ENCODE results near the gene PGA3. TPM values are rescaled to one million over a fixed set of nuclear protein-coding genes. Genes with fewer than 3 reads are reported as not detected.
"Not testable (repeated sequence)": the region's sequence is repeated elsewhere in the genome, so short reads cannot be mapped to it uniquely, and the experiment has no call there.

Gene PGA3
- total RNA-seq, 2 experiments from 2014 or later = not detected

- H3K27me3 ChIP-seq (ENCODE audit: control insufficient read depth in 1 of 2, insufficient read depth in 2 of 2, low read length in 2 of 2); intact Hi-C loops (cut with DNase I, micrococcal nuclease); H3K27ac Mint-ChIP-seq; POLR2A ChIA-PET; DNase-seq; ATAC-seq (ENCODE audit: poor library complexity); H3K36me3 Mint-ChIP-seq (ENCODE audit: low read depth); H3K27me3 Mint-ChIP-seq; H3K4me3 Mint-ChIP-seq; H3K9me3 ChIP-seq (ENCODE audit: control insufficient read depth in 1 of 2, insufficient read depth in 1 of 2, low read length in 2 of 2); H3K9me3 Mint-ChIP-seq; H3K36me3 ChIP-seq (ENCODE audit: insufficient read depth, low read length); H3K4me1 ChIP-seq (ENCODE audit: insufficient read depth, low read length); H3K27ac ChIP-seq (ENCODE audit: low read depth in 1 of 2, low read length in 2 of 2); H3K4me1 Mint-ChIP-seq (ENCODE audit: low read depth); CTCF ChIA-PET; H3K4me3 ChIP-seq (ENCODE audit: low read length): not testable (repeated sequence)
Observed at GRCh38 chr11:61229458-61229857, 26.1 kb downstream of the PGA3 start.

DNA sequence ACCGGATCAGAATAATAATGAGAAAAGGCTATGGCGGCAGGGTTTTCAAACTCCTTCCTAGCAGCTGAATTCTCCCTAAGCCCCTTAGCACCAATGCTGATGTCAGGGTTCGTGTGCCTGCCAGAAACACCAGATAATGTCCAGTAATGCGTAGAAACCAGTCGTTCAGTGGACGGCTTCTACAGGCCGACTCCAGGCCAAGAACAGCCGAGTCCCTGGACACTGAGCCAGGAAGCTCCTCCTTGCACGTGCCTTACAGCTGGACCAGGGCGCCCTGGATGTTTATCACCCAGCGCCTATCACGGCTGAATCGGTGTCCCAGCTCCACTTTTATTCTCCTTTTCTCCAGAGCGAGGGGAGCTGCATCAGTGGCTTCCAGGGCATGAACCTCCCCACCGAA is 27.7 kb downstream of the PGA3 start:
- H3K27me3 Mint-ChIP-seq; POLR2A ChIA-PET; H3K36me3 Mint-ChIP-seq (ENCODE audit: low read depth): not testable (repeated sequence)

DNA sequence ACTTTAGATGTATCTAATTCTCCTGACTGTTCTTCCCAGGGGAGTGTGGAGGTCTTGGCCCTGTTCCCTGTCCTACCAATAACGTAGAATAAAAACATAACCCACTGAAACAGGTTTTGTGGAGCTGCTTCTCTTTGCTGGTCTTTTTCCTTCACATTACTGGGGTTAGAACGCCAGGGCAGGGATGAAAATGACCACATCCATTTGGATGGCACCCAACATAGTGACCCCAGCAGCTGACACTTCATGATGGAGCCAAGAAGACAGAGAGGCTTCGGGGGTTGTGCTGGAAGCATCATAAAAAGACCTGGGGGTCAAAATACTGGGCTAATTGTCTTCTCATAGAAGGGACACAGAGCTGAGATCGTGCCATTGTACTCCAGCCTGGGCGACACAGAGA is 28.3 kb downstream of the PGA3 start:
- ATAC-seq (ENCODE audit: poor library complexity); CTCF ChIA-PET; H3K4me1 ChIP-seq (ENCODE audit: insufficient read depth, low read length): not testable (repeated sequence)

More for the DNA sequence above, 27.7 kb downstream of the PGA3 start:
- intact Hi-C loops (cut with DNase I, micrococcal nuclease); H3K4me3 ChIP-seq (ENCODE audit: low read length); H3K4me1 ChIP-seq (ENCODE audit: insufficient read depth, low read length); H3K4me1 Mint-ChIP-seq (ENCODE audit: low read depth); H3K36me3 ChIP-seq (ENCODE audit: insufficient read depth, low read length); DNase-seq; H3K9me3 ChIP-seq (ENCODE audit: control insufficient read depth in 1 of 2, insufficient read depth in 1 of 2, low read length in 2 of 2); H3K27ac ChIP-seq (ENCODE audit: low read depth in 1 of 2, low read length in 2 of 2); H3K9me3 Mint-ChIP-seq; CTCF ChIA-PET; H3K27me3 ChIP-seq (ENCODE audit: control insufficient read depth in 1 of 2, insufficient read depth in 2 of 2, low read length in 2 of 2); H3K27ac Mint-ChIP-seq; H3K4me3 Mint-ChIP-seq; ATAC-seq (ENCODE audit: poor library complexity): not testable (repeated sequence)

DNA sequence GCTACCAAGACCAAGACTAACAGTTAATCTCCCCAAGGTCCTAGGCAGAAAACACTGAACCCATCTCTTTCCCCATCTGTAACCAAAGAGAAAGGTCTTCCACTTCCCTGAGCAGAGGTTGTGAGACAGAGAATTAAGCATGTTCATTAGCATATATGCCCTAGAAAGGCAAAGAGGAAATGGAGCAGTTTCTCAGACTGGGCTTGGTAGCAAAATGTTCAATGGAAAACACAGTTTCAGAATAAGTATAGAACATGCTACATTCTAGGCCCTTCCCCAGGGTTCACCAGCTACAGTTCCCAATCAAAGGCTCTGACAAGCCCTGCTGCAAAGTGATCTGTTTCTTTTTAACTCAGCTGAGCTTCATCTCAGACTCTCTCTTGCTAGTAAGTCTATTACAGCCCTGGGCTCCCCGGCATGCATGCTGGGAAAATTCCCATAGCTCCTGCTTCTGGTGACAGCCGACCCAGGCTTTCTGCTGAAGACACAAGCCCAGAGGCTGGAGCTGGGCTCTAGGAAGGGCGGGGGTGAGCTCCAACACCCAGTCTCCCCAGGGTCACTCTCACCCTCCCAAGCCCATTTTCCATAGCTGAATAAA is 29.3 kb downstream of the PGA3 start:
- H3K27ac ChIP-seq (ENCODE audit: low read depth in 1 of 2, low read length in 2 of 2); H3K9me3 ChIP-seq (ENCODE audit: control insufficient read depth in 1 of 2, insufficient read depth in 1 of 2, low read length in 2 of 2); ATAC-seq (ENCODE audit: poor library complexity); H3K36me3 Mint-ChIP-seq (ENCODE audit: low read depth); H3K4me1 Mint-ChIP-seq (ENCODE audit: low read depth); CTCF ChIA-PET; H3K9me3 Mint-ChIP-seq; H3K4me3 Mint-ChIP-seq; H3K4me3 ChIP-seq (ENCODE audit: low read length); DNase-seq; H3K27ac Mint-ChIP-seq; H3K27me3 Mint-ChIP-seq; intact Hi-C loops (cut with DNase I, micrococcal nuclease); H3K27me3 ChIP-seq (ENCODE audit: control insufficient read depth in 1 of 2, insufficient read depth in 2 of 2, low read length in 2 of 2); H3K4me1 ChIP-seq (ENCODE audit: insufficient read depth, low read length); H3K36me3 ChIP-seq (ENCODE audit: insufficient read depth, low read length); POLR2A ChIA-PET: not testable (repeated sequence)

More for the DNA sequence above, 28.3 kb downstream of the PGA3 start:
- H3K36me3 ChIP-seq (ENCODE audit: insufficient read depth, low read length); POLR2A ChIA-PET; H3K27ac Mint-ChIP-seq; H3K4me1 Mint-ChIP-seq (ENCODE audit: low read depth); H3K27ac ChIP-seq (ENCODE audit: low read depth in 1 of 2, low read length in 2 of 2); H3K27me3 ChIP-seq (ENCODE audit: control insufficient read depth in 1 of 2, insufficient read depth in 2 of 2, low read length in 2 of 2); H3K9me3 ChIP-seq (ENCODE audit: control insufficient read depth in 1 of 2, insufficient read depth in 1 of 2, low read length in 2 of 2); H3K4me3 Mint-ChIP-seq; H3K9me3 Mint-ChIP-seq; H3K4me3 ChIP-seq (ENCODE audit: low read length); H3K27me3 Mint-ChIP-seq; H3K36me3 Mint-ChIP-seq (ENCODE audit: low read depth); intact Hi-C loops (cut with DNase I, micrococcal nuclease); DNase-seq: not testable (repeated sequence)

- CTCF ChIA-PET; H3K27ac Mint-ChIP-seq; POLR2A ChIA-PET; H3K4me3 ChIP-seq (ENCODE audit: low read length); intact Hi-C loops (cut with DNase I, micrococcal nuclease); DNase-seq; H3K36me3 ChIP-seq (ENCODE audit: insufficient read depth, low read length); H3K27me3 Mint-ChIP-seq; H3K4me3 Mint-ChIP-seq; H3K9me3 ChIP-seq (ENCODE audit: control insufficient read depth in 1 of 2, insufficient read depth in 1 of 2, low read length in 2 of 2); H3K27me3 ChIP-seq (ENCODE audit: control insufficient read depth in 1 of 2, insufficient read depth in 2 of 2, low read length in 2 of 2); H3K27ac ChIP-seq (ENCODE audit: low read depth in 1 of 2, low read length in 2 of 2); H3K4me1 Mint-ChIP-seq (ENCODE audit: low read depth); H3K9me3 Mint-ChIP-seq; ATAC-seq (ENCODE audit: poor library complexity); H3K36me3 Mint-ChIP-seq (ENCODE audit: low read depth); H3K4me1 ChIP-seq (ENCODE audit: insufficient read depth, low read length): not testable (repeated sequence)
Observed at GRCh38 chr11:61237130-61237529, 33.8 kb downstream of the PGA3 start.

- H3K27me3 Mint-ChIP-seq; H3K4me1 ChIP-seq (ENCODE audit: insufficient read depth, low read length); H3K27ac ChIP-seq (ENCODE audit: low read depth in 1 of 2, low read length in 2 of 2); H3K4me1 Mint-ChIP-seq (ENCODE audit: low read depth); H3K27me3 ChIP-seq (ENCODE audit: control insufficient read depth in 1 of 2, insufficient read depth in 2 of 2, low read length in 2 of 2); H3K4me3 Mint-ChIP-seq; ATAC-seq (ENCODE audit: poor library complexity); intact Hi-C loops (cut with DNase I, micrococcal nuclease); H3K36me3 Mint-ChIP-seq (ENCODE audit: low read depth); DNase-seq; H3K27ac Mint-ChIP-seq; POLR2A ChIA-PET; CTCF ChIA-PET; H3K9me3 Mint-ChIP-seq; H3K36me3 ChIP-seq (ENCODE audit: insufficient read depth, low read length); H3K9me3 ChIP-seq (ENCODE audit: control insufficient read depth in 1 of 2, insufficient read depth in 1 of 2, low read length in 2 of 2); H3K4me3 ChIP-seq (ENCODE audit: low read length): not testable (repeated sequence)
Observed at GRCh38 chr11:61240288-61240687, 37.0 kb downstream of the PGA3 start.

- H3K9me3 ChIP-seq (ENCODE audit: control insufficient read depth in 1 of 2, insufficient read depth in 1 of 2, low read length in 2 of 2); H3K4me1 Mint-ChIP-seq (ENCODE audit: low read depth); H3K4me3 Mint-ChIP-seq; ATAC-seq (ENCODE audit: poor library complexity); H3K27me3 Mint-ChIP-seq; H3K27me3 ChIP-seq (ENCODE audit: control insufficient read depth in 1 of 2, insufficient read depth in 2 of 2, low read length in 2 of 2); H3K36me3 Mint-ChIP-seq (ENCODE audit: low read depth); DNase-seq; CTCF ChIA-PET; intact Hi-C loops (cut with DNase I, micrococcal nuclease); H3K27ac ChIP-seq (ENCODE audit: low read depth in 1 of 2, low read length in 2 of 2); H3K27ac Mint-ChIP-seq; H3K36me3 ChIP-seq (ENCODE audit: insufficient read depth, low read length); H3K9me3 Mint-ChIP-seq; POLR2A ChIA-PET; H3K4me1 ChIP-seq (ENCODE audit: insufficient read depth, low read length); H3K4me3 ChIP-seq (ENCODE audit: low read length): not testable (repeated sequence)
Observed at GRCh38 chr11:61240875-61241274, 37.6 kb downstream of the PGA3 start, which contains the start of gene PGA5. TSS of gene PGA5 (plus strand) at chr11:61241175. CDS start at chr11:61241227, 52 bp downstream.
